Activated T-cell treated with anti-CD3 and anti-CD28 coated beads, Interleukin-2, amount 50 U/mL, for 72 hours (primary cell): ENCODE results near the gene HLA-DQA2. TPM values are rescaled to one million over a fixed set of nuclear protein-coding genes. Genes with fewer than 3 reads are reported as not detected.
A peak's percentile ranks its signal among the peaks of the same experiment; 100 is the strongest.
"Not testable (repeated sequence)": the region's sequence is repeated elsewhere in the genome, so short reads cannot be mapped to it uniquely, and the experiment has no call there.

Experiments used
- ATAC-seq, 2 donors: fragments of 150-1000 bp; cut with Tn5 transposase; replicated peaks in 1 of 2; 2 replicates each; pipeline ENCODE4 v1.10.0; 2021; ENCODE audit warnings: moderate library complexity in 2 of 2, mild to moderate bottlenecking in 1 of 2
- DNase-seq, 2 donors: peaks; one replicate each; pipeline ENCODE4 v3.0.0; 2021 to 2022; ENCODE audit warnings: mixed read lengths in 1 of 2
- H3K27ac Mint-ChIP-seq: one replicate; pipeline ENCODE4 v1.8.0; 2022; ENCODE audit warnings: mild to moderate bottlenecking, moderate library complexity, mixed read lengths
- H3K27me3 Mint-ChIP-seq: one replicate; pipeline ENCODE4 v1.8.0; 2022; ENCODE audit warnings: low read depth, mixed read lengths
- H3K36me3 Mint-ChIP-seq, 2 donors: one replicate each; pipeline ENCODE4 v1.8.0; 2022; ENCODE audit warnings: mixed read lengths in 2 of 2, mild to moderate bottlenecking in 1 of 2; ENCODE audit not compliant: insufficient read depth in 2 of 2
- H3K4me1 Mint-ChIP-seq: one replicate; pipeline ENCODE4 v1.8.0; 2022; ENCODE audit warnings: low read depth, mixed read lengths
- H3K4me3 Mint-ChIP-seq, 2 donors: one replicate each; pipeline ENCODE4 v1.8.0; 2022; ENCODE audit warnings: mild to moderate bottlenecking in 2 of 2, mixed read lengths in 2 of 2, moderate library complexity in 2 of 2
- H3K9me3 Mint-ChIP-seq, 2 donors: one replicate each; pipeline ENCODE4 v1.8.0; 2022; ENCODE audit warnings: mixed read lengths in 2 of 2
- total RNA-seq, 2 donors: library from RNA; stranded (reverse); gene quantifications; one replicate each; pipeline ENCODE4 v1.2.3, GENCODE V29; 2022

Gene HLA-DQA2
- total RNA-seq = 1 to 10 TPM in 1 of 2 donors, not detected in 1; 1.2 TPM

GRCh38 chr6:32741031-32741960 lies at the start of gene HLA-DQA2:
Gene HLA-DQA2 (plus strand): TSS chr6:32741391. CDS start chr6:32741444, 53 bp downstream.
- no peaks in the 10 kb centered on the region for H3K36me3 Mint-ChIP-seq
- DNase-seq (no peak), ATAC-seq (no peak)
- H3K27ac Mint-ChIP-seq = no peak within 1 kb of the TSS
- no peak within 1 kb of the TSS for H3K4me3 Mint-ChIP-seq
- H3K4me1 Mint-ChIP-seq = peaks cover 5% of the 10 kb centered on the region
- no peaks in the 10 kb centered on the region for H3K9me3 Mint-ChIP-seq
- H3K27me3 Mint-ChIP-seq = peaks cover 37% of the 10 kb centered on the region

GRCh38 chr6:32692019-32692418 lies 49.2 kb upstream of the HLA-DQA2 start:
- peak overlapping the region; percentile 33 for H3K27ac Mint-ChIP-seq
- peak; percentile 39 to 68 for ATAC-seq
- no peaks in the 10 kb centered on the region for H3K36me3 Mint-ChIP-seq
- DNase-seq = peak; percentile 39 to 63
- peaks cover 36% of the 10 kb centered on the region for H3K27me3 Mint-ChIP-seq
- no peaks in the 10 kb centered on the region for H3K9me3 Mint-ChIP-seq
- H3K4me3 Mint-ChIP-seq = no peak overlapping the region
- H3K4me1 Mint-ChIP-seq = peaks cover 7% of the 10 kb centered on the region

GRCh38 chr6:32697031-32697430 lies 44.2 kb upstream of the HLA-DQA2 start:
- Mint-ChIP-seq H3K27ac (no peak overlapping the region), H3K9me3 (no peaks in the 10 kb centered on the region), H3K4me3 (no peak overlapping the region), H3K4me1 (no peaks in the 10 kb centered on the region), H3K36me3 (no peaks in the 10 kb centered on the region), H3K27me3 (peaks cover 64% of the 10 kb centered on the region)
- ATAC-seq = no peak
- no peak for DNase-seq

GRCh38 chr6:32700391-32701040 lies 40.7 kb upstream of the HLA-DQA2 start:
- Mint-ChIP-seq H3K9me3 (peaks cover 2 to 3% of the 10 kb centered on the region in 2 donors), H3K27me3 (peaks cover 54% of the 10 kb centered on the region), H3K27ac (no peak overlapping the region), H3K4me1 (no peaks in the 10 kb centered on the region), H3K4me3 (no peak overlapping the region), H3K36me3 (no peaks in the 10 kb centered on the region)
- ATAC-seq (peak; percentile 52 to 54), DNase-seq (peak; percentile 9 to 21)

GRCh38 chr6:32703347-32703746 lies 37.8 kb upstream of the HLA-DQA2 start:
- ATAC-seq (no peak), DNase-seq (no peak)
- Mint-ChIP-seq H3K27me3 (peaks cover 42% of the 10 kb centered on the region), H3K9me3 (peaks cover 2 to 3% of the 10 kb centered on the region in 2 donors), H3K27ac (no peak overlapping the region), H3K4me3 (no peak overlapping the region), H3K4me1 (no peaks in the 10 kb centered on the region), H3K36me3 (no peaks in the 10 kb centered on the region)

- not testable (repeated sequence) for DNase-seq, ATAC-seq, H3K9me3 Mint-ChIP-seq, H3K36me3 Mint-ChIP-seq, H3K4me3 Mint-ChIP-seq, H3K4me1 Mint-ChIP-seq, H3K27ac Mint-ChIP-seq
- H3K27me3 Mint-ChIP-seq = peaks cover 34% of the 10 kb centered on the region
Measured at GRCh38 chr6:32705164-32705563, 36.0 kb upstream of the HLA-DQA2 start.

GRCh38 chr6:32709625-32710024 lies 31.6 kb upstream of the HLA-DQA2 start:
- Mint-ChIP-seq H3K36me3 (no peaks in the 10 kb centered on the region), H3K4me3 (no peak overlapping the region), H3K4me1 (no peaks in the 10 kb centered on the region), H3K27ac (peak overlapping the region; percentile 59), H3K9me3 (peaks cover 2 to 3% of the 10 kb centered on the region in 2 donors), H3K27me3 (no peaks in the 10 kb centered on the region)
- ATAC-seq = no peak
- no peak for DNase-seq

GRCh38 chr6:32713241-32713640 lies 27.9 kb upstream of the HLA-DQA2 start:
- Mint-ChIP-seq H3K36me3 (no peaks in the 10 kb centered on the region), H3K9me3 (no peaks in the 10 kb centered on the region), H3K4me3 (no peak overlapping the region), H3K4me1 (no peaks in the 10 kb centered on the region), H3K27ac (no peak overlapping the region), H3K27me3 (peaks cover 5% of the 10 kb centered on the region)
- ATAC-seq = no peak
- DNase-seq = no peak

GRCh38 chr6:32716396-32716795 lies 24.8 kb upstream of the HLA-DQA2 start:
- H3K27me3 Mint-ChIP-seq = peaks cover 19% of the 10 kb centered on the region
- H3K4me1 Mint-ChIP-seq = peaks cover 5% of the 10 kb centered on the region
- no peak overlapping the region for H3K4me3 Mint-ChIP-seq
- H3K36me3 Mint-ChIP-seq = no peaks in the 10 kb centered on the region
- H3K9me3 Mint-ChIP-seq = no peaks in the 10 kb centered on the region
- no peak overlapping the region for H3K27ac Mint-ChIP-seq
- ATAC-seq = no peak
- DNase-seq = no peak

GRCh38 chr6:32718879-32719278 lies 22.3 kb upstream of the HLA-DQA2 start:
- DNase-seq = no peak
- Mint-ChIP-seq H3K4me3 (no peak overlapping the region), H3K27me3 (peaks cover 32% of the 10 kb centered on the region), H3K9me3 (no peaks in the 10 kb centered on the region), H3K36me3 (no peaks in the 10 kb centered on the region), H3K27ac (peak overlapping the region; percentile 16), H3K4me1 (peaks cover 5% of the 10 kb centered on the region)
- peak in 1 of 2 donors; percentile 32 for ATAC-seq

GRCh38 chr6:32738126-32738525 lies 3.1 kb upstream of the HLA-DQA2 start:
- no peaks in the 10 kb centered on the region for H3K9me3 Mint-ChIP-seq
- peaks cover 5% of the 10 kb centered on the region for H3K4me1 Mint-ChIP-seq
- no peak for DNase-seq
- H3K27me3 Mint-ChIP-seq = peaks cover 21% of the 10 kb centered on the region
- H3K27ac Mint-ChIP-seq = no peak overlapping the region
- H3K36me3 Mint-ChIP-seq = no peaks in the 10 kb centered on the region
- no peak overlapping the region for H3K4me3 Mint-ChIP-seq
- no peak for ATAC-seq

GRCh38 chr6:32742374-32742773 lies 1.2 kb downstream of the HLA-DQA2 start:
- ATAC-seq (no peak), DNase-seq (no peak)
- H3K4me3 Mint-ChIP-seq = no peak overlapping the region

GRCh38 chr6:32744776-32745175 lies 3.6 kb downstream of the HLA-DQA2 start:
- Mint-ChIP-seq H3K36me3 (no peaks in the 10 kb centered on the region), H3K4me3 (no peak overlapping the region), H3K9me3 (no peaks in the 10 kb centered on the region), H3K27ac (no peak overlapping the region), H3K27me3 (peaks cover 37% of the 10 kb centered on the region), H3K4me1 (no peaks in the 10 kb centered on the region)
- ATAC-seq = no peak
- no peak for DNase-seq

More at GRCh38 chr6:32742374-32742773, 1.2 kb downstream of the HLA-DQA2 start:
- Mint-ChIP-seq H3K9me3 (no peaks in the 10 kb centered on the region), H3K4me1 (peaks cover 5% of the 10 kb centered on the region), H3K36me3 (no peaks in the 10 kb centered on the region), H3K27ac (no peak overlapping the region), H3K27me3 (peaks cover 37% of the 10 kb centered on the region)
